ENCODE results near the gene DCLK1. TPM values are rescaled to one million over a fixed set of nuclear protein-coding genes. Genes with fewer than 3 reads are reported as not detected.

The DCLK1 gene
- total RNA-seq, result not detected

DNA sequence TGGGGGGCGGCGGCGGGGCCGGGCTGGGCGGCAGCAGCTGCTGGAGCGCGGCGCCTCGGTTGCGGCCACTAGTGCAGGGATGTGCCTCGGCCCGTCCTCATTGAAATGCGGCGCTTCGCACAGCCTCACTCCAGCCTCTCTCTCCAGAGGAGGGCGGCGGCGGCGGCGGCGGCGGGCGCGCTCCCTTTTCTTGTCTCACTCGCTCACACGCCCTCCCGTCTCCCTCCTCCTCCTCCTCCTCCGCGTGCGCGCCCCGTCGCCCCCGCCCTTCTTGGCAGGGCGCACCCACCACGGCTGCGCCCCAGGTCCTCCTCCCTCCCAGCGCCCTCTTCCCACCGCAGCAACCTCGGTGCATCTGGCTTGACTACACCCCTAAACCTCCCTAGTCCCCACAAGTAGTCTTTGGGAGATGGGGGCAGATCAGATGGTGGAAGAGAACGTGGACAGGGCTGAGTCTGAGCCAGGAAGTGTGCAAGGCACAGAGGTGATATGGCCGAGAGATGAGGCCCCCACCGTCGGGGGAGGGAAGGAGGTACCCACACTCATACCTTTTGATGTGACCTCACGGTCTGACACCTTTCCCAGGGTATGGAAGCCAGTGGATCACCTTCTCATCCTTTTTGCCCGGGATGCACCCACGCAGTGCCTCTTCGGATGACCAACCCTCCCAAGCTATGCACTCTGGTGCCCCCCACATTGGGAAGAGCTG, at the start of gene DCLK1:
Gene DCLK1, minus strand, starts transcription at position 161 of the 709 bp plus-strand sequence.
- H3K36me3 Mint-ChIP-seq, result peaks cover 0 to 9% of the 10 kb centered on the region in 2 donors
- H3K9me3 Mint-ChIP-seq, result peaks cover 0 to 5% of the 10 kb centered on the region in 2 donors
- ATAC-seq, result no peak

GRCh38 chr13:36175621-36176020, 44.4 kb upstream of the DCLK1 start:
- no peaks in the 10 kb centered on the region for H3K9me3 Mint-ChIP-seq
- H3K36me3 Mint-ChIP-seq, result no peaks in the 10 kb centered on the region
- DNase-seq (ENCODE audit: low spot score in 2 of 2), result no peak
- no peak for ATAC-seq
- H3K27ac Mint-ChIP-seq, result no peak overlapping the region

More for the DNA sequence above, at the start of gene DCLK1:
- no peak for DNase-seq (ENCODE audit: low spot score in 2 of 2)
- no peak within 1 kb of the TSS for H3K27ac Mint-ChIP-seq

- ATAC-seq (no peak), DNase-seq (ENCODE audit: low spot score in 2 of 2) (no peak)
- Mint-ChIP-seq H3K27ac (no peak overlapping the region), H3K36me3 (no peaks in the 10 kb centered on the region), H3K9me3 (no peaks in the 10 kb centered on the region)
Observed at GRCh38 chr13:36174923-36175322, 43.7 kb upstream of the DCLK1 start.

DNA sequence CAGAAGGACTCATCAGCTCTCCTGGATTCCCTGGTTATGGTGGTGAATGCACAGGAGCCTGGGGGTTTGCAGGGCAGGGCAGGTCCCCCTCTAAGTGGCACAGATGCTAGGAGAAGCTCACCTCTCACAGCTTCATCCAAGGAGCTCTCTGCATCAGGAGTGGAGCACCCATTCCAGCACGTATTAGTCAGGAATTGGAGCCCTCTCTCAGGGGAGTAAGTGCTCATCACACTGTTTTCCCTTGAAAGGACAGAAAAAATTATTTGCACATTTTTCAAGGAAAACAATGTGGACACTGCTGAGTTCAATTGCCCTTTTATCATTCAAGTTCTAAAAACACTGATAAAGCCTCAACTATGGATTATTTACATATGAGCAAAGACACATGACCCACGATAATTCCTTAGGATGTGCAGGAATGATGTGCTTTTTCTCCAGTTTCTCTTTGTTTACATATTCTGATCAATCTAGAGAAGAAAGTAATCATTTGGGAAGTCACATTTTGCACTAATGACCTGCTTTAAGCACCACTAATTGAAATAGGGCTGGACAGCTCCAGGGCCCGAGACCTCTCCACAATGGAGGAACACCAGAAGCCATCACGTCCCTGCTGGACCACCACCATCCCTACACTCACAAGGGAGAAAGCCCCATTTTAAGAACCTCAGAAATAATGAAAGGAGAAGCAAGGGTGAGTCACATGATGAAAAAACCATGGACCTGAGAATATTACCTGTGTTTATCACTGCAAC, 42.6 kb upstream of the DCLK1 start:
- ATAC-seq (no peak), DNase-seq (ENCODE audit: low spot score in 2 of 2) (no peak)
- Mint-ChIP-seq H3K36me3 (no peaks in the 10 kb centered on the region), H3K9me3 (no peaks in the 10 kb centered on the region), H3K27ac (no peak overlapping the region)

DNA sequence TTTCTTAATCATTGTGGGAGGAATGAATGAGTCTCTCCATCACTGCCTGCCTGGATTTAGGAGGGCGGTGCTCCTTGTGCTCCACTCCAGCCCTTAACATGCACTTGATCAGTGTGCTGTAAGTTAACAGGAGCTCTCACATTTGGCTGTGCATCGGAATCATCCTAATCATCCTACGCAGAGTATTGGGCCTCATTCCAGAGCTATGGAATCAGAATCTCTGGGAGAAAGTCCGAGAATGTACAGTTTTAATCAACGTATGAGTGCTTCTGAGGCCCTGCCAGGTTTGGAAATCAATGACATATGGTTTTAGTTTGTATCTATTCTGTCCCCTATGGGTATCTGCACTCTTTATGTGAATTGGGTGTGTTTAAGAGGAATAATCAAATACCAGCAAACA, 34.9 kb upstream of the DCLK1 start:
- no peak for ATAC-seq
- peaks cover 5 to 9% of the 10 kb centered on the region in 2 donors for H3K9me3 Mint-ChIP-seq
- H3K27ac Mint-ChIP-seq, result no peak overlapping the region
- no peaks in the 10 kb centered on the region for H3K36me3 Mint-ChIP-seq
- DNase-seq (ENCODE audit: low spot score in 2 of 2), result no peak

DNA sequence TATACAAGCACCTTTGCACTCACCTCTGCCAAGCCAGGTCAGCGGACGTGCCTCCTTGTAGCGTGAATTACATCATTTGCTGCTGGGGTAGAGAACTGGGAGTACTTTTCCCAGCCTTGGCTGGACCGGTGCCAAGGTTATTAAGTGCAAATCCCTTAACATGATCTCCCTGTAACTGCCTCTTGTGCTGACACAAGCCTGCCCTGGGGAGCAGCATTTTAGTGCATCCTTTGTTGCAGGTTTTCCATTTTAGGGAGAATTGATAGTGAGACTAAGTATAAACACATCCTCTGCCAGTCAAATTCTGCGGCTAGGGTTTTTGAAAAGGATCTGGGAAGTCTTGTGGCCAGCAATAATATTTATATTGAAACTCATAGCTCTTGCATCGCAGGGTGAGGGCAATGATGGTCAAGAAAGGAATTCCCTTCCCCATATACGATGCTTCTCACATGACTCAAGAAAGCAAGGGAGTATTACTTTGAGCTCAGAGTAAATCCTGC, 32.7 kb upstream of the DCLK1 start:
- H3K27ac Mint-ChIP-seq, result no peak overlapping the region
- no peaks in the 10 kb centered on the region for H3K36me3 Mint-ChIP-seq
- peaks cover 8 to 9% of the 10 kb centered on the region in 2 donors for H3K9me3 Mint-ChIP-seq
- DNase-seq (ENCODE audit: low spot score in 2 of 2) (no peak), ATAC-seq (no peak)

DNA sequence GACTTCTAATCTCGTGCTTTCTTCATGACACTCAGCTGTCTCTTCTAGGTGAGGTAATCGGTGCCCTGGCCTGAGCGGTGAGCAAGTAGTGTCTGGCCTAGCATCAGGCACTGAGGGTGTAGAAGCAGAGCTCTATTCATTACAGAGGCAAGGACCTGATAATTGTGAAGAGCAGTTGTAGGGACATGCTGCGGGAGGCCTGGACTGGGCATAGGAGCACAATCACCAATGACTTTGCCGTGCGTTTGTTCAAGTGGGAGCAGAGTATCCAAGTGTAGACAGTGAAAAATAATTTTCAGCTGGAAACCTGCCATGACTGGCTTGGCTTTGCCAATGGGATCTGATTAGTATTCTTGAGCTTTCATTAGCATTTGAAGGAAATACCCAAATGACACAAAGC, 32.1 kb upstream of the DCLK1 start:
- no peak for DNase-seq (ENCODE audit: low spot score in 2 of 2)
- no peaks in the 10 kb centered on the region for H3K36me3 Mint-ChIP-seq
- H3K9me3 Mint-ChIP-seq, result peaks cover 8 to 9% of the 10 kb centered on the region in 2 donors
- H3K27ac Mint-ChIP-seq, result no peak overlapping the region
- ATAC-seq, result no peak

DNA sequence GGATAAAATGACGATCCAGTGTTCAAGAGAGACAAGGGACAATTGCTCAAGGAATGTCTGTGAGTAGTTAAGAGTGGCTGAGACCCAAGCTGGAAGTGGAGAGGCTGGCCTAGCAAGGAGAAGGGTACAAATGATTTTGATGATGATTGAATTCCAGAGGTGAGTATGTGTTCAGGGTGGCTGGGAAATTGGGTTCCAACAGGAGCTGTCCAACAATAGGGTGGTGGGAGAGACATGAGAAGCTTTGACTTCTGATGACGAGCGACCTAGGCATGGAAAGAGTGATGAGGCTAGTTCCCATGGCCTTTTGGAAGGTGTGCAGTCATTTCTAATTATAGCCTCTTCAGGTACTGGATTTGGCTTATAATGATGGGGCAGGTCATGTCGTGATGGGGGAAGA, 29.1 kb upstream of the DCLK1 start:
- no peak for ATAC-seq

GRCh38 chr13:36158611-36159010, 27.4 kb upstream of the DCLK1 start:
- ATAC-seq (no peak), DNase-seq (ENCODE audit: low spot score in 2 of 2) (no peak)
- Mint-ChIP-seq H3K36me3 (peaks cover 0 to 4% of the 10 kb centered on the region in 2 donors), H3K9me3 (peaks cover 13 to 14% of the 10 kb centered on the region in 2 donors), H3K27ac (no peak overlapping the region)

More for the DNA sequence above, 29.1 kb upstream of the DCLK1 start:
- H3K27ac Mint-ChIP-seq, result no peak overlapping the region
- no peak for DNase-seq (ENCODE audit: low spot score in 2 of 2)
- peaks cover 0 to under 1% of the 10 kb centered on the region in 2 donors for H3K36me3 Mint-ChIP-seq
- peaks cover 10 to 14% of the 10 kb centered on the region in 2 donors for H3K9me3 Mint-ChIP-seq

DNA sequence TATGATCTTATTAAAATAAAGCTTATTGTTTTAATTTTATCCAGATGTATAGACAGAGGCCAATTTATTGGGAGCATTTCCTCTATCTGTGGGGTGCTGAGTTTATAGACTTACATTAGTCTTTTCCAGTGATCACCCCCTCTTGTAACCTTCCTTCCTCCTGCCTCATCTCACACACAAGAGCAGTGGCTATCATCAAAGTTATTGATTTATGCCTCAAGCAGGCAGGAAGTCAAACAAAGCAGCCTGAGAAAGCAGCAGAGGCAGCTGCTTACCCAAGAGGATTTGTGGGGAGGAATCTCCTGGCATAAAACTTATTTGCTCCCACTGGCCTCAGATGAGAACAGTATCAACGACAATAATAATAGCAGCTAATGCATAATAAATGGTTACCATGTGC, 26.3 kb upstream of the DCLK1 start:
- Mint-ChIP-seq H3K9me3 (peaks cover 9 to 13% of the 10 kb centered on the region in 2 donors), H3K36me3 (peaks cover 0 to 4% of the 10 kb centered on the region in 2 donors)

DNA sequence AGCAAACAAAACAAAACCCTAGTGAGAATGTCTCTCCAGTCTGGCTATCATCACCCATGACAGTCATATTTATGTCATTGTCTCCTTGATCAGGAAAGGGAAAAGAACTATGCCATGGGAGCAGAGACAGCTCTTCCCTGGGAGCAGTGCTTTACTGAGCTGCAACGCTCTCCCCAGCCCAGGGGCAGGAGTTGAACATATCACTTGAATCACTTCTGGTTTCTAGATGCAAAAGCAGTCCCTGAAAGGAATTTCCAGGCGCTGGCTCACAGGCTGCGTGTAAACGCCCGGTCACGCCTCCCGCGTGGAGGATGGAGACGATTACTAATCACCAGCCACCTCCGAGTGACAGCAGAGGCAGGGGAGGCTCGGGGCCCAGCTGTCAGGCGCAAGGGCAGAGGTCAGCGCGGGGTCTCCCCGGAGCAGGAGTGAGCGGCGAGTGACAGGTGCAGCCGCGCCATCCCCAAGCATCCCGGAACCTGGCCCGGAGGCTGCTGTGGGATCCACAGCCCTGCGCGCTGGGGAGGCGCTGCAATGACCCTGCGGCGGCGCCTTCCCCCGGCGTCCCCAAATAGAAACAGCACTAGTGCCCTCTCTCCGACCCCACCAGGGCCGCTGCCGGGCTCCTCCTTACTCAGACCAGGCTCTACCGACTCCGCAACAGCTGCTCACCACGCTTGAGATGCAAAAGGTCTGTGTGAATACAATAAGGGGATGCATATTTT, 23.5 kb upstream of the DCLK1 start:
- peaks cover 13 to 18% of the 10 kb centered on the region in 2 donors for H3K9me3 Mint-ChIP-seq
- ATAC-seq, result no peak
- no peak for DNase-seq (ENCODE audit: low spot score in 2 of 2)
- H3K27ac Mint-ChIP-seq, result no peak overlapping the region
- H3K36me3 Mint-ChIP-seq, result peaks cover 3 to 4% of the 10 kb centered on the region in 2 donors

More for the DNA sequence above, 26.3 kb upstream of the DCLK1 start:
- DNase-seq (ENCODE audit: low spot score in 2 of 2), result no peak
- ATAC-seq, result no peak
- H3K27ac Mint-ChIP-seq, result no peak overlapping the region

DNA sequence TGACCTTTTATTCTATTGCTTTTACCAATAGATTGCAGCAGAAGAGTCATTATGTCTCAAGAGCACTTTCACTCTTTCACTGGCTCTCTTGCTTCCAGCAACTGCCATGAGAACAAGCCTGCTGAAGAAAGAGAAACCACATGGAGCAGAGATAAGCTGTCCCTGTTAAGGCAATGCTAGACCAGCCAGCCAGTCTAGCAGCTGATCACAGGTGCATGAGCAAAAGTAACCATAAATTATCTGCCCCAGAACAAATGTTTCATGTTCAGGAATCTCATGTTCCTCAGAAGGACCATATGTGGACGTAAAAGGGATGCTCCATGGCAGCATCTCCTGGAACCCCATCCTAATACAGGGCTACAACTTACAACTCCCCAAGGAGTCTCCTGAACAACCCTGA, 20.4 kb upstream of the DCLK1 start:
- H3K36me3 Mint-ChIP-seq, result peaks cover 4 to 6% of the 10 kb centered on the region in 2 donors
- DNase-seq (ENCODE audit: low spot score in 2 of 2), result no peak
- no peak for ATAC-seq
- H3K27ac Mint-ChIP-seq, result no peak overlapping the region
- peaks cover 16 to 17% of the 10 kb centered on the region in 2 donors for H3K9me3 Mint-ChIP-seq

GRCh38 chr13:36148446-36148845, 17.3 kb upstream of the DCLK1 start:
- DNase-seq (ENCODE audit: low spot score in 2 of 2), result no peak
- Mint-ChIP-seq H3K27ac (no peak overlapping the region), H3K9me3 (peaks cover 7 to 12% of the 10 kb centered on the region in 2 donors), H3K36me3 (peaks cover 0 to 6% of the 10 kb centered on the region in 2 donors)
- ATAC-seq, result no peak

GRCh38 chr13:36147330-36147729, 16.1 kb upstream of the DCLK1 start:
- DNase-seq (ENCODE audit: low spot score in 2 of 2) (no peak), ATAC-seq (no peak)
- Mint-ChIP-seq H3K36me3 (peaks cover 0 to 6% of the 10 kb centered on the region in 2 donors), H3K9me3 (peaks cover 7 to 12% of the 10 kb centered on the region in 2 donors), H3K27ac (no peak overlapping the region)

DNA sequence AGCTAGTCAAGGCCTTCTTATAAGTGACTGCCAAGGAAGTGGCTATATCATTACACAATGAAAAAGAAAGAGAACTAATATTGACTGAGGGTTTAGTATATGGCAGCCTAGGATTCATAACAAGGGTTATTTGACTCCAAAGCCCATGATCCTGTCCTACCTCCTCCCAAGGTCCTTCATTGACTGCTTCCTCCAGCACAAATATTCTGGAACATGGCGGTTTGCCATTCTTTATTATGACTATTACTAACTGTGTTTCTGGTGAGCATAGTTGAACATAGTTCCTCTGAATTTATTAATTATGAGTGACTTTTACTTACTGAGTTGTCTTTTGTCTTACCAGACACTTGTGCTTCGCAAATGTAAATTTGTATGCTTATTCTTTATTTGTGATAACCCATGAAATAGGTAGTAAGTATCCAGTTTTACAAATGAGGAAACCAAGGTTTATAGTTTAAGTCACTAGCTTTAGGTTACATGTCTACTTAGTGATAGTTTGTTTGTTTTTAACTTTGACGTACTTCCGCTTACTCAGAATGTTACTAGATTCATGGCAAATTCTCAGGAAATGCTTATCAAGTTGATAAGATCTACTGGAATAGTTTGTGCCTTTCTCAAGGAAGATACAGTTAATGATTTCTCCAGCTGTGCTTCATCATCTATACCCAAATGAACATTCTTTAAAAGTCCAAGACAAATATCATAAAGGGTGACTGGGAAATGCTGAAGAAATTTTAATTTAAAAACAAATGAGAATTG, 15.5 kb upstream of the DCLK1 start:
- DNase-seq (ENCODE audit: low spot score in 2 of 2), result no peak
- peaks cover 0 to 6% of the 10 kb centered on the region in 2 donors for H3K36me3 Mint-ChIP-seq
- no peak for ATAC-seq
- H3K27ac Mint-ChIP-seq, result no peak overlapping the region
- H3K9me3 Mint-ChIP-seq, result peaks cover 7 to 12% of the 10 kb centered on the region in 2 donors

- no peaks in the 10 kb centered on the region for H3K36me3 Mint-ChIP-seq
- DNase-seq (ENCODE audit: low spot score in 2 of 2) (no peak), ATAC-seq (no peak)
- no peak overlapping the region for H3K27ac Mint-ChIP-seq
- peaks cover 0 to 3% of the 10 kb centered on the region in 2 donors for H3K9me3 Mint-ChIP-seq
Observed at GRCh38 chr13:36143738-36144137, 12.6 kb upstream of the DCLK1 start.

All from activated naive CD4-positive, alpha-beta T cell treated with anti-CD3 and anti-CD28 coated beads, Interleukin-2, amount 50 U/mL, for 72 hours (primary cell).